Peyer's patch (tissue), 4 donors: Measurements from ENCODE around the gene ENTPD8. TPM values are rescaled to one million over a fixed set of nuclear protein-coding genes. Genes with fewer than 3 reads are reported as not detected.

Experiments used
- DNase-seq, 3 donors: peaks; one replicate each; pipeline ENCODE4 v3.0.0-alpha.2; 2017 to 2019
- H3K27ac ChIP-seq, 4 donors: fragments of 200-600 bp; sonication (generic); one replicate each; pipeline ENCODE4 v1.5.1; 2016 to 2019
- H3K27me3 ChIP-seq, 2 donors: fragments of 200-600 bp; sonication (generic); one replicate each; pipeline ENCODE4 v1.5.1; 2019
- H3K36me3 ChIP-seq, 3 donors: fragments of 200-600 bp; sonication (generic); one replicate each; pipeline ENCODE4 v1.5.1; 2016 to 2019
- H3K4me1 ChIP-seq, 4 donors: fragments of 200-600 bp; sonication (generic); one replicate each; pipeline ENCODE4 v1.5.1; 2016 to 2019
- H3K4me3 ChIP-seq, 4 donors: fragments of 200-600 bp; sonication (generic); 1 replicate in 3 of 4; 2 replicates in 1 of 4; pipeline ENCODE4 v1.5.1; 2016 to 2019; ENCODE audit warnings: mild to moderate bottlenecking in 1 of 4
- H3K9me3 ChIP-seq, 4 donors: fragments of 200-600 bp; sonication (generic); one replicate each; pipeline ENCODE4 v1.5.1; 2016 to 2019; ENCODE audit warnings: mild to moderate bottlenecking in 1 of 4
- CTCF ChIP-seq, 6 experiments: fragments of 450-650 bp in 4 of 6; fragments of 200-600 bp in 2 of 6; sonication (generic) in 1 of 6; IDR thresholded peaks; one replicate each; pipeline ENCODE4 v1.5.1; 2017 to 2019; ENCODE audit warnings: antibody characterized with exemption in 6 of 6, mild to moderate bottlenecking in 3 of 6, moderate library complexity in 1 of 6
- POLR2A ChIP-seq, 2 donors: fragments of 450-650 bp; IDR thresholded peaks; one replicate each; pipeline ENCODE4 v1.5.1; 2017; ENCODE audit warnings: antibody characterized with exemption in 2 of 2, mild to moderate bottlenecking in 2 of 2, moderate library complexity in 2 of 2
- total RNA-seq, 4 donors: library from RNA; depleted of rRNA; stranded (reverse); fragments of >200 nt; gene quantifications; one replicate each; pipeline ENCODE4 v1.1.0, GENCODE V29; 2016

Gene ENTPD8
- total RNA-seq, 4 donors from 2014 or later, result 26.4 to 143 (median 104) TPM

GRCh38 chr9:137480686-137481683, 39.8 kb upstream of the ENTPD8 start:
- H3K27ac ChIP-seq, result no peak overlapping the region
- DNase-seq, result no peak
- no peak overlapping the region for H3K4me3 ChIP-seq
- no peak for TF ChIP-seq CTCF (IDR thresholded peaks at IDR 0.05)
- no peak for TF ChIP-seq POLR2A (IDR thresholded peaks at IDR 0.05)
- H3K9me3 ChIP-seq, result peaks cover 0 to 4% (median 2%) of the 10 kb centered on the region in 4 donors
- H3K27me3 ChIP-seq, result no peaks in the 10 kb centered on the region
- H3K36me3 ChIP-seq, result no peaks in the 10 kb centered on the region
- H3K4me1 ChIP-seq, result no peaks in the 10 kb centered on the region

GRCh38 chr9:137479892-137480685, 38.9 kb upstream of the ENTPD8 start:
- DNase-seq, result no peak
- Histone ChIP-seq H3K27me3 (no peaks in the 10 kb centered on the region), H3K4me1 (no peaks in the 10 kb centered on the region), H3K4me3 (no peak overlapping the region), H3K36me3 (no peaks in the 10 kb centered on the region), H3K27ac (no peak overlapping the region), H3K9me3 (peaks cover 0 to 11% (median 3%) of the 10 kb centered on the region in 4 donors)
- TF ChIP-seq POLR2A (IDR thresholded peaks at IDR 0.05) (no peak), CTCF (IDR thresholded peaks at IDR 0.05) (no peak)

- no peaks in the 10 kb centered on the region for H3K4me1 ChIP-seq
- no peaks in the 10 kb centered on the region for H3K27me3 ChIP-seq
- DNase-seq, result no peak
These were observed 38.1 kb upstream of the ENTPD8 start for GRCh38 chr9:137478962-137479861.

GRCh38 chr9:137478613-137478961, 37.4 kb upstream of the ENTPD8 start:
- Histone ChIP-seq H3K4me3 (no peak overlapping the region), H3K9me3 (peaks cover 0 to 13% (median 5%) of the 10 kb centered on the region in 4 donors), H3K4me1 (no peaks in the 10 kb centered on the region), H3K27me3 (no peaks in the 10 kb centered on the region), H3K27ac (no peak overlapping the region), H3K36me3 (no peaks in the 10 kb centered on the region)
- no peak for DNase-seq
- TF ChIP-seq POLR2A (IDR thresholded peaks at IDR 0.05) (no peak), CTCF (IDR thresholded peaks at IDR 0.05) (no peak)

More at GRCh38 chr9:137478962-137479861, 38.1 kb upstream of the ENTPD8 start:
- Histone ChIP-seq H3K36me3 (no peaks in the 10 kb centered on the region), H3K27ac (no peak overlapping the region), H3K4me3 (no peak overlapping the region), H3K9me3 (peaks cover 0 to 13% (median 5%) of the 10 kb centered on the region in 4 donors)
- TF ChIP-seq CTCF (IDR thresholded peaks at IDR 0.05) (no peak), POLR2A (IDR thresholded peaks at IDR 0.05) (no peak)
